OCI-M1 (cell line): ENCODE measurements around the gene ATP6V0B.

Experiments used
- DNase-seq: peaks from one replicate; lab custom pipeline; 2025; lab: John Stamatoyannopoulos, UW

ATP6V0B gene

GRCh38 chr1:43984855-43985254 is 10.1 kb downstream of the ATP6V0B start:
- no peak for DNase-seq

- DNase-seq, result no peak
Observed at GRCh38 chr1:43985984-43986595, 11.3 kb downstream of the ATP6V0B start.

GRCh38 chr1:43986712-43987111 is 12.0 kb downstream of the ATP6V0B start:
- no peak for DNase-seq

DNA sequence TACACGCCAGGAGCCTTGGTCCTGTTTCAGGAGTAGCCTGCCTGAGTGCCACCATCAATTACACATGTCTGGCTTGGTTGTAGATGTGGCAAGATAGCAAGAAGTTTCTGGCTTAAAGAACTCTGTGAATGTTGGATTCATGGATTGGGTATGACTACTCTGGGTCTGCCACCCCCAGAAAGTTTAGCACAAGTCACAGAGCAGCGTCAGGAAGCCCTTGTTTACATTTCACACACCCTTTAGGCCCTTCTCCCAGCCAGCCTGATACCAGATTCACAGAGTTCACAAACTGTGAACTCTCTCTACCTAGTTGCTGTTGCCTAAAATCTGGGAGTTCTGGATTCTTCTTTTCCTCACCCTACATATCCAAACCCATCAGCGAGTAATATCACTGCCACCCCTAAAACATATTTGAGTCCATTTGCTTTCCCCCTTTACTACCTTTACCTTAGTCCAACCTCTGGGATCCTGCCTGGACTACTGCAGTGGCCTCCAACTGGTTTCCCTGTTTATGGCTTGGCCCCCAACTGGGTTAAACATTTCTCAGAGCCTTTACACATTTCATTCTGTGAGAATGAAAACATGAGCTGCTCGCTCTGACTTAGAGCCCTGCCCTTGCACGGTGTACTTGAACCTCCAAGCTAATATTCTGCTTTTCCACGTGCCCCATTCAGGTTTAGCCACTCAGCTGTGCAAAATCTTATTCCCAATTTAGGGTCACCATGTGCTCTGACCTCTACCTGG is 12.6 kb downstream of the ATP6V0B start:
- DNase-seq, result no peak

- no peak for DNase-seq
Observed at GRCh38 chr1:43990271-43991199, 15.8 kb downstream of the ATP6V0B start.

- no peak for DNase-seq
Observed at GRCh38 chr1:43991200-43991475, 16.4 kb downstream of the ATP6V0B start.

DNA sequence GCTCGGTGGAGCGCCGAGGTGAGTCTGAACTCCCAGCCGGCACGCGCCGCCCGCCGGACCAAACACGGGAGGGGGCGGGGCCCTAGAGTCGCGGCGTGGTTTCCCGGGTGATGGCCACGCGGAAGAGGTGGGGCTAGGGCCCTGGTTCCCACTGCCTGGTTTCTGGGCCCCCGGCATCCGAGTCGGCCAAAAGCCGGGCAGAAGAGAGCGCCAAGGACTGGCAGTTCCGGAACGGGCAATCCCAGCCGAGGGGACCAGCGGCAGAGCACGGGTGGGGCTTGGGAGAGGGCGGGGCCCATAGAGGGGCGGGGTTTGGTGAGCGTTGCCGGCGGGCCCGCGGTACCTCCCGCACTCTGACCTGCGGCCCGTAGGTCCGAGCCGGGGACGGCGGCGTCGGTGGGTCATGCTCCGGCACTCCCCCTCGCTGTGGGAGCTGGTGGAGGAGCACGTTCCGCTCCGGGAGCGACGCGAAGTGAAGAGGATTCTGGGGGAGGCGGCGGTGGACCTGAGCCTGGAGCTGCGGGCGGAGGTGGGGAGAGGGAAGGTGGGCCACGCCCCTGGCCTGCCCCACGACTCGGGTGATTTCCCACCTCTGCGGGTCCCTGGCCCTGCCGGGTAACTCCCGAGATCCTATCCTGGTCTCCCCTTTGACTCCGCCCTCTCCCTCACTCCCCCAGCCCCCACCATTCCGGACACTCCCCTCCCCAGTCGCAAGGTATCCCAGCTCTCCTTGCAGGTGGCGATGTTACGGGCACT is 16.9 kb downstream of the ATP6V0B start, which contains the start of gene CCDC24:
Gene CCDC24 (plus strand): TSS at position 124 of the 756 bp plus-strand sequence. CDS start 280 bp downstream, at position 404.
- peak; percentile 83 for DNase-seq

DNA sequence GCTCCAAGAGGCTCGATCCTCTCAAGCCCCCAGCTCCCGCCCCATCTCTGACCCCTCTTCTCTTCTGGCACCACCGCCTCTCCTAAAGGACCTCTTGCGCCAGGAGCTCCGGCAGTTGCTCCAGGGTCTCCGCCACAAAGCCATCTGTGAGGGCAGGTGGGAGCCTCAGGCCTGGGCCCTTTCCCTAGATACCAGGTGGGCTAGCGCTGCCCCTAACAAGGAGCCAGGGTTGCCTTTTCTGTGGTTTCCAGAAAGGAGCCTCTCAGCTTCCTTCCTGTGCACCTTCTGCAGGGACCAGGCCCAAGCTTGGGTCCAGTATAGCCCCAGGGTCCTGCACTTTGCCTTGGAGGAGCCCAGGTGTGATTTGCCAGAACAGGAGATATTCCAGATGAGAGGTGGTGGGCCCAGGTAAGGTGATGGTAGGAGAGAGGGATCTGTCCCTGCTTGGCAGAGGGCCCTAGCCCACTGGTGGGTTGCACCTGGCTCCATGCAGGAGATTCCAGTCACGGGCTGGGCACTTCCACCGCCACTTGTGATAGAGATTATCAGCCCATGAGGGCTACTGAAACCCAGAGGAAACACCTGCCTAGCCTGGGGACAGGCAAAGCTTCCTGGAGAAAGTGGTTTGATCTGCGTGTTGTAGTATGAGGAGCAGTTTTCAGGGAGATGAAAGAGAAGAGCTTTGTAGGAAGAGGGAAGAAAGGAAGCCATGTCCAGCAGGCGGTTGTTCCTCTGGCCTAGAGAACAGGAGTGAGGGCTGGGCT is 17.7 kb downstream of the ATP6V0B start:
- DNase-seq, result no peak

GRCh38 chr1:43993206-43993914 is 18.6 kb downstream of the ATP6V0B start:
- DNase-seq, result no peak

- no peak for DNase-seq
Observed at GRCh38 chr1:43994071-43994470, 19.3 kb downstream of the ATP6V0B start.

DNA sequence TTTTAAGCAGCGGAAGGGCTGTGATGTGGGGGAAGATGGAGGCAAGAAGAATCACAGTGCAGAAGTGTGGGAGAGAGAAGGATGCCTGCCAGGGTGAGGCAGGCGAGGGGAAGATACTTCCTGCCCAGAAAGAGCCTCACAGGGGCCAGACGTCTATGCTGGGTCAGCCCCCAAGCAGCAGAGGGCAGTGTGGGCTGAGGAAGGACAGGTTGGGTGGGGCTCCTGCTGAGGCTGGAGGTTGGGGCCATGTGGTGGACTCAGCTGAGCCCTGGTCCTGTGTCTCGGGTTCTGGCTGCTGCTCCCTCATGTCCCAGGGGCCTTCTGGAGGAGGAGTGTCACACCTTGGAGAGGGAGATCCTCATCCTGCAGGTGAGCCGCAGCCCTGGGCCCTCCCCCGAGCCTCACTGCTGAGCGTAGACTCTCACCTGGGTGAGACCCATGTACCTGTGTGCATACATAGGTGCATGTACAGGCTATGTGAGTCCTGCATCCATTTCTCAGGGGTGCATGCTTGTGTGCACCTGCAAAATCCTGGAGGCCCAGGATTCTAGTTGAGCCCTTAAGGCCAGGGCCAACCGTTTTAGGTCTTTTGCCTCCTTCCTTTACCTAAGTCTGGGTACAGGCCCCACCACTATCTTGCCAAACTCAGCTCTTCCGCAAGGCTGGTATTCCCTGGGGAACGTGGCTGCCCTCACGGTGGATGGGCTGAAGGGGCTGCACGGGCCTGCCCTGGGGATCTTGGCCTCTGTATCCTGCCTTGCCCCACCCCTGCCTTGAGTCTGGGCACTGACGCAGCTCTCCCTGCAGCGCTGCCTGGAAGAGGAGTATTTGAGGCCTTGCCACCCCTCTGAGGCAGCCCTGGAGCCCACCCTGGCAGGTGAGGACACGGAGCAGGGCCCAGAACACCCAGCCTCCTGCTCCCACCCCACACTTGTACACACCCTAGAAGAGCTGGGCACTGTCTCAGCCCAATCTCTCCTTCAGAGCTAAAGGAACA is 20.3 kb downstream of the ATP6V0B start:
- peak; percentile 75 for DNase-seq

DNA sequence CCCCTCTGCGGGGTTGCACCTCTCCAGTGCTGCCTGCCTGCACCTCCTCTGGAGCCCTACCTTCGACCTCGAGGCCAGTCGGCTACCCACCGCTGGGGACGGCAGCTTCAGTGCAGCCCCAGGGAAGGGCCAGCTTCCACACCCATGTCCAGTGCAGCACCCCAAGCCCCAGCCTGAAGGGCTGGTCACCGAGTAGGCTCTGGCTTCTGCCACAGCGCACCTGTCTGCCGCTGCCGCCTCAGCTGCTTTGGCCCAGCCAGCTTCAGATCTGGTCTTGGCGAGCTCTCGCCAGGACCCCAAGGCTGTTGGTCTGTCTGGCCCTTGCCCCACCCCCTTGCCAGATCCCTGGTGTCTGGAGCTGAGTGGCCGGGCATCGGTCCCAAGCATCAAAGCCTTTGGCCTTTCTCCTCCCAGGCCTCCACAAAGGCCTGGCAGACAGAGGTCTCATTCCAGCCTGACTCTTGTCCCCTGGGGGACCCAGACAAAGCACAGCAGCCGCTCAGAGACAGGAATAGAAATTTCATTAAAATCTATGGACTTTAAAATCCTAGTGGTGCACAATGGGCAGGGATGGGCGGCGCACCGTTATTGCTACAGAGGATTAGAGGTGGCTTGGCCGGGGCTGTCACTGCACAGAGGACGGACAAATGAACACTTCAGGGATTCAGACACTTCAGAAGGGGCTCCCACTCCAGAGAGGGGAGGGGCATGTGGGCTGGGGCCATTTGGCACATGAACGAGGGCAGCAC is 21.4 kb downstream of the ATP6V0B start:
- DNase-seq, result no peak

GRCh38 chr1:43996733-43997115 is 22.0 kb downstream of the ATP6V0B start:
- DNase-seq, result no peak

DNA sequence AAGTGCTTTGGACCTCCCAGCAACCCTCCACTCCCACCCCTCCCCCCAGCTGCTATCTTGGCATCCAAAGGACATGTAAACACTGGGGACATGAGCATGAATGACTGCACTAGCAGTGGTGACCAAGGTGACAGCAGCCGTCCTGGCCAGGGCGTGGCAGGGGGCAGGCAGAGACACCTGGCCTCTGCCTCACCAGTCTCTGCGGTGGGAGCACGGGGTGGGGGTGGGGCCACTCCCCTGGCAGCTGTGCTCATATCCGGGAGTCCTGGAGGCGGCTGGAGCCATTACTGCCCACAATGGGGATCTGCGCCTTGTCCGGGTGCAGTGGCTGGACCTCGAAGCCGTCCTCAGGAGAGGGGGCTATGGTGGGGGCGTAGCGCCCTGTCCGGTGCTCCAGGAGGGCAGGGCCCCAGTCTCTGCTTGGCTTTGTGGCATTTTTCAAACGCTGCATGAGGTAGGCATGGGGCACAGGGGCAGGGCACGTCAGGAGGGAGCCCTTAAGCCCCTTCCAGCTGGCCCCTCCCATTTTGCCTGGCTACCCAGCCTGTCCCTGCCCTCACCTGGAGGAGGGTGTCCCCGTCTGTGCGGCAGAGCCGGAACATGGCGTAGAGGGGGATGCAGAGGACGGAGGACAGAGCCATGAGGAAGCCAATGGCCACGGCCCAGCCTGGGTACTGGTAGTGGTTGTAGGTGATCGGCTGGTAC is 22.7 kb downstream of the ATP6V0B start:
- no peak for DNase-seq

DNA sequence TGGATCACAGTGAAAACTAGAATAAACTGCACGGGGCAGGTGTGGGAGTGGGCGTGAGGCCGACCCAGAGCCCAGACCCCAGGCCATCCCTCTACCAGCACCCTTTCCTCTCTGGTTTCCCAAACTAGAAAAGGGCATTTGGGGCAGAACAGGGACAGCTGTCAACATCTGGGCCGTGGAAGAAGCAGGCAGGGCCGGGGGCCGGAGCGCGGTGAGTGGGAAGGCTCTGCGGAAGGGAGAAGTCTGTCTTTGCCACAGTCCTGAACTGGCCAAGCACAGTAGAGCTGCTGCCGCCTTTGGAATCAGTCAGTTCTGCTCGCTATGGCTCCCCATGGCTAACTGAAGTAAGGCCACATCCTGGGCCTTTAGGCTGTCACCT is 23.2 kb downstream of the ATP6V0B start:
- DNase-seq, result no peak

GRCh38 chr1:43999455-43999854 is 24.7 kb downstream of the ATP6V0B start:
- DNase-seq, result no peak

DNA sequence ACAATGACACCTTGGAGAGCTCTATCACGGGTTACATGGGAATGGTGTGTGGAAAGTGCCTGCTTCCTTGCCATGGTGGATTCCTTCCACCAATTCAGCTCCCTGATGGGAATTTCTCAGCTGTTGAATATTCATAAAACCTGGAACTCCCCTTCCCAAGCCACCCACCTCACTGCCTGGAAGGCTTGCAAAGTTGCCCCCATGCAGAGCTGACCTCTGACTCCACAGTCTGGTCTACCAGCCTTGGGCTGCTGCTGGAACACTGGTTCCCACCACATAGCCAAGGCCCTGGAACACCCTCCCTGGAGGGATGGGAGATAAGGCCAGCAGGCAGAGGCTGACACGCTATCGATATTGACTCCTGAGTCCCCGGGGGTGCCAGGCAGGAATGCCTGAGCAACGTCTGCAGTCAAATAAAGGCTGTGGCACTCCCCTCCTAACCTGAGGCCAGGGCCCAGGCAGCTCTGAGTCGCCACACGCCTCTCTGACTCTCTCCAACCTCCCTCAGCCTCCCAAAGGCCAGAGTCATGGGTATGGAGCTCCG is 25.4 kb downstream of the ATP6V0B start:
- DNase-seq, result no peak

DNA sequence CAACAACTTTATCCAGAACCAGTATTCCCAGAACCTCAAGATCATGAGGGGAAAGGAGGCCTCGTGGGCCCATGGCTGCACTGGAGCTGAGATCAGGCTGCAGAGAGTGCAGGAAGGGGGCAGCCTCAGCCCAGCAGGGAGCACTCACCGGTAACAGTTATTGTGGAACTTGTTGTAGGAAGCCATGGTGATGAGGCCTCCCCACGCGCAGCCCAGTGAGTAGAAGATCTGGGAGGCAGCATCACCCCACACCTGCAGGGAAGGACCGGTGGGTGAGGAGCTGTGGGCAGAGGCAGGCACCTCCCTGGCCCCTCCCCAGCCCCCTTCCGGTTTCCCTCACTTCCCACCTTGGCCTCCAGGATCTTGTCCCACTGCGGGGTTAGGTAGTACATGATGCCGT is 27.4 kb downstream of the ATP6V0B start:
- no peak for DNase-seq
